Fibroblast of lung (primary cell): ENCODE measurements around the gene SEC14L1.

Source experiments
- CTCF ChIP-seq, 2 donors: IDR thresholded peaks in 1 of 2; conservative IDR thresholded peaks in 1 of 2; 1 replicate in 1 of 2; 2 replicates in 1 of 2; pipeline ENCODE4 v1.5.1; 2011 to 2012; ENCODE audit warnings: low read length in 2 of 2, control low read depth in 1 of 2, inconsistent platforms in 1 of 2, low read depth in 1 of 2, mild to moderate bottlenecking in 1 of 2
- EZH2 ChIP-seq: IDR thresholded peaks from 2 replicates; pipeline ENCODE4 v1.5.1; 2012; ENCODE audit warnings: low read length, control low read depth, mild to moderate bottlenecking; ENCODE audit errors: missing control alignments

DNA sequence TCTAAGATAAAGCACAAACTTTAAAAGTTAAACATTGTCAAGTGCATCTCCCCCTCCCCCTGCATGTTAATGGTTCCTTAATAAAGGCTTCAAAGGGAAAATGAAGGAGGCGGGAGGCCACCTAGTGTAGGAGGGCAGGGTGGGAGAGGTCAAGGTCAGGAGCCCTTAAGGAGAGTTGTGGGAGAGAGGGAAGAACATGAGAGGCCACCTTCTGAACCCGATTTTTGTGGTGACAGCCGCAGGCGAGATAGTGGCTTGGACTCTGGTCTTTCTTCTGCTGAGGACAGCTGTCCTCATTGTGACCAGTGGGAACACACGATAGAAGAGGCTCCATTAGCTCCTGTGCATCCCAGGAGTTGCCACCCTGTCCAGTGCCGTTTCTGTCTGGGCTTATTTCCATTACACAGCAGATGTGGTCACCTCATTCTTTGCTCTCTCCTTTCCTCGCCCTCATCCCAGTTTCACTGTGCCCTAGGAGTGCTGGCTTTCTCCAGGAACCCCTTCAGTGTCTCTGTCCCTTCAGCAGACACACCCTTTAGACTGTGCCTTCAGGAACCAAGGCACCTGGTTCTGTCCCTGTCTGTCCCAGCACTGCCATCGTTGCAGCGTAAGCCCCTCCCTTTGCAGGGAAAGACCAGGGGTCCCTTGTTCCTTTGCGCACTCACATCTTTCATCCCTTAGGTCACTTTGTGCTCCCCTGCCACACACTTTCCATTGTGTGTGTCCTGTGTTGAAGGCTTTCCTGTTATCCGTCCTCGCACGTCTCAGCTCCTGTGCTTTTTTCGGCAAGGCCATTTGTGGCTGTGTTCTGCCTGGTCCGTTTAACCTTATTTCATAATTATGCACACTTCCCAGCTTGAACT, 7.5 kb downstream of the SEC14L1 start:
- TF ChIP-seq CTCF (conservative IDR thresholded peaks at IDR 0.05 in 1 of 2, IDR thresholded peaks at IDR 0.05 in 1 of 2; ENCODE audit: low read depth in 1 of 2, low read length in 2 of 2): no peak
- no peak for TF ChIP-seq EZH2
